ENCODE results near the gene TOM1L1. TPM values are rescaled to one million over a fixed set of nuclear protein-coding genes. Genes with fewer than 3 reads are reported as not detected.

TOM1L1 gene
- total RNA-seq, 1 experiment from 2014 or later = 48.1 TPM

- CTCF ChIA-PET = no interaction called here
- TF ChIP-seq CTCF (conservative IDR thresholded peaks at IDR 0.05; ENCODE audit: low read depth, low read length) (peak; percentile 67; the same call in 1 of the 2 replicates), EZH2 (IDR thresholded peaks at IDR 0.05; ENCODE audit: low read length, unreplicated experiment) (no peak)
- POLR2A ChIA-PET (ENCODE audit: unreplicated experiment) = interaction anchor here (0.5 kb wide), 1 partner anchor 400 kb away, joined by 3 read pairs; no protein-coding TSS in a partner anchor
Measured at GRCh38 chr17:54968262-54968987, 67.8 kb downstream of the TOM1L1 start, which contains the start of the genes COX11 and STXBP4. TSS of gene COX11 (minus strand) at chr17:54968654. CDS start at chr17:54968646, 8 bp downstream. TSS of gene STXBP4 (plus strand) at chr17:54968765. CDS start at chr17:54986220, 17,455 bp downstream.

GRCh38 chr17:54968988-54969332 lies 68.3 kb downstream of the TOM1L1 start:
- BruUV-seq (replicated peaks) = TSS peak; percentile 72
- Histone ChIP-seq H3F3A (ENCODE audit: low read length, unreplicated experiment) (no peaks in the 10 kb centered on the region), H3K9ac (ENCODE audit: low read length) (peak overlapping the region; percentile 91), H3K27ac (ENCODE audit: low read length) (peak overlapping the region; percentile 12; the same call in 1 of the 2 replicates), H4K20me1 (ENCODE audit: low read length) (no peaks in the 10 kb centered on the region), H3K9me3 (ENCODE audit: low read length) (no peaks in the 10 kb centered on the region), H3K4me2 (ENCODE audit: low read length) (peak overlapping the region; percentile 86), H2AFZ (ENCODE audit: low read length) (peak overlapping the region; percentile 96), H3K9me2 (replicated peaks; ENCODE audit: low read length) (no peaks in the 10 kb centered on the region), H3K4me1 (ENCODE audit: insufficient read depth, low read length) (peaks cover 24% of the 10 kb centered on the region), H3K79me2 (ENCODE audit: low read length) (peaks cover 83% of the 10 kb centered on the region), H3K4me3 (ENCODE audit: low read length) (peak overlapping the region; percentile 92), H3K36me3 (ENCODE audit: low read depth, low read length) (peaks cover 13% of the 10 kb centered on the region), H3K27me3 (ENCODE audit: low read length) (no peaks in the 10 kb centered on the region)
- CTCF ChIA-PET = no interaction called here
- POLR2A ChIA-PET (ENCODE audit: unreplicated experiment) = interaction anchor here (0.5 kb wide), 1 partner anchor 399 kb away, joined by 3 read pairs; no protein-coding TSS in a partner anchor
- peak; percentile 47 for ATAC-seq
- no peak for TF ChIP-seq EZH2 (IDR thresholded peaks at IDR 0.05; ENCODE audit: low read length, unreplicated experiment)
- no peak for TF ChIP-seq CTCF (conservative IDR thresholded peaks at IDR 0.05; ENCODE audit: low read depth, low read length)
- no peak for TF ChIP-seq EZH2phosphoT487 (IDR thresholded peaks at IDR 0.05; ENCODE audit: borderline replicate concordance, low read length)
- intact Hi-C loops (cut with micrococcal nuclease) = loop anchor here (1.0 to 2.0 kb wide), 2 partner anchors 34 to 68 kb away; no protein-coding TSS in a partner anchor
- peak; percentile 23 for DNase-seq

More at GRCh38 chr17:54968262-54968987, 67.8 kb downstream of the TOM1L1 start, which contains the start of the genes COX11 and STXBP4:
- peaks cover 18% of the 10 kb centered on the region for H3K36me3 ChIP-seq (ENCODE audit: low read depth, low read length)
- peak within 1 kb of the TSS; percentile 42 for H3K27ac ChIP-seq (ENCODE audit: low read length)
- BruUV-seq (replicated peaks) = TSS peak; percentile 63
- peak within 1 kb of the TSS; percentile 92 for H3K4me3 ChIP-seq (ENCODE audit: low read length)
- H3K79me2 ChIP-seq (ENCODE audit: low read length) = peaks cover 82% of the 10 kb centered on the region
- peak within 1 kb of the TSS; percentile 86 for H3K4me2 ChIP-seq (ENCODE audit: low read length)
- no peaks in the 10 kb centered on the region for H3F3A ChIP-seq (ENCODE audit: low read length, unreplicated experiment)
- ATAC-seq (peak; percentile 96), DNase-seq (peak; percentile 100)
- H4K20me1 ChIP-seq (ENCODE audit: low read length) = no peaks in the 10 kb centered on the region
- no peaks in the 10 kb centered on the region for H3K9me3 ChIP-seq (ENCODE audit: low read length)
- intact Hi-C loops (cut with micrococcal nuclease) = loop anchor here (1.0 to 2.0 kb wide), 2 partner anchors 34 to 67 kb away; no protein-coding TSS in a partner anchor
- no peaks in the 10 kb centered on the region for H3K9me2 ChIP-seq (replicated peaks; ENCODE audit: low read length)
- peaks cover 24% of the 10 kb centered on the region for H3K4me1 ChIP-seq (ENCODE audit: insufficient read depth, low read length)
- H2AFZ ChIP-seq (ENCODE audit: low read length) = peak within 1 kb of the TSS; percentile 96
- peak within 1 kb of the TSS; percentile 91 for H3K9ac ChIP-seq (ENCODE audit: low read length)
- no peaks in the 10 kb centered on the region for H3K27me3 ChIP-seq (ENCODE audit: low read length)

Measured in PC-3 (cell line).